Measurements from ENCODE around the gene STON2.

The STON2 gene

DNA sequence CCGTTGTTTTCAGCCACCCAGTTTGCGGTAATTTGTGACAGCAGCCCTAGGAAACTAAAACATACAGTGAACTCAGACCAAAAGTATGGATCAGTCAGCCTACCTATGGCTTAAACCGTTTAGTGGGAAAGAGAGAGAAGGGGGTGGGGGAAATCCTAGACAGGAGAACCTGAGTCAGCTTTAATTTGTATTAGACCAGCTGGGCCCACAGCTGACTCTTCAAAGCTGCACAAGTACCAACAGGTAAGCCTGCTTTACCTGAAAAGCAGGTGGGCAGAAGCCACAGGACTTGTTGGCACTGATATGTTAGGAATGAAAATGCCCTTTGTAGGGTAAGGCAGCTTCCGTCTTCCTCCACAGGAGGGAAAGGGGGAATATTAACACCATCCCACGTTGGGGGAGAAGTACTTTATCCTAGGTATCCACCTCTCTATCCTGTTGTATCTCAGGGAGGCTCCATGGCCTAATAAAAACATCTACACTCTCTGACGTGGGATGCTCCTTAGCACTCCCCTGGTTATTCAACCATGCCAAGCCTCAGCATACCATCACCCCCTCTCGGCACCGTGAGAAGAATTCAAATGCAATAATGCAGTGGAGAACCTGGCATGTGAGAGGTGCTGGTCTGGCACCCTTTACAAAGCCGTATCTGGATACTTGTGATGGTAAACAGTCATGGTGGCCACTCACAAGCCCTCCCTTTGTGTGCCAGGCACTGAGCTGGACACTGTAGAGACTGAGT is 70.3 kb downstream of the STON2 start:
- no peak for DNase-seq

DNA sequence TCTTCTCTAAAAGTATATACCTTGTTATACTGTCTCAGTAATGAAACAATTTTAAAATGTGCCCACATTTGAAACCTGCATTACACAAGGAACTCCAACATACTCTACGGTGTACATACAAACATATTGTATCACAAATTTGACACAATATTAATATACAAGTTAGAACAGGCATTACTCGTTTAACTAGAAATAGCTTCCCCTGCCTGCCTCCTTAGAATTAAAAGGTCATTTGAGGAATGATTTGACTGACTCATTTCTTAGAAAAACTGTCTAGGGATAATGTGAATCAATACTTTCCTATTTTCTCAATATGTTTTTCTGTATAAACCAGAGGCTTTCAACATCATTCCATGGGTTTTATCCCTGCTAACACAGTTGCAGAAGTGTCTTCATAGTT is 73.7 kb downstream of the STON2 start:
- no peak for DNase-seq

DNA sequence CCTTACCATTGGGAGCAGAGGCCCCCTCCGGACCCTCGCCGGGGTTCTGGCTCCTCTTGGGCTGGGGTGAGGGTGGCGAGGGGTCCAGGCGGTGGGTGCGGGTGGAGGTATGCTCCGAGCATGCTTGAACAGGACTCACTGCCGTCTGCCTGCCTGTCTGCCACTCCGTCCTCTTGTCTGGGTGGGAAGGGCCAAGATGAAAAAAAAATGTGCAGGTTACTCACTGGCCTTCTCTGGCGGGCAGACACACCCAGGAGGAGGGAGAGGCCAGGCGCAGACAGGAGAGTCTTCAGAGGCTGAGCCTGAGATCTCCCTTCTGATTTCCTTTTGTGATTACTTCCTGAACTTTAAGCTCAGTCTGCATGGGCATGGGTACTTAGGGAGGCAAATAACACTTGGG is 76.1 kb downstream of the STON2 start:
- DNase-seq = no peak

DNA sequence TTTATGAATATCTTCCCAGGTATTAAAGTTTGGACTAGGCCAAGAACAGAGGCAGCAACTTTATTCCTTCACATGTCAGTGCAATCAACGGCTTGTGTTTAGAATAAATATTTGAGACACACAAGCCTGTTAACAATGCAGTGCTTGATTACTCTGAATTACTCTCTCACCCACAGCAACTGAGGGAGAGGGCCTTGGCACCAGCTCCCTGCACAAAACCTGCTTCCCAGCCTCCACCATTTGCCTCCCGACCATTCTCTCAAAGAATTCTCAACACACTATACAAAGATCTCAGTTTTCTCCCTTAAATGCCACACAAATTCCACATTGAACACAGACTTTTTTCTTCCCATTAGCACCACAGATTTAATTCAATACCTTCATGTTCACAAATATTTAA is 77.0 kb downstream of the STON2 start:
- DNase-seq = no peak

- no peak for DNase-seq
These were observed 80.2 kb downstream of the STON2 start for GRCh38 chr14:81319946-81320345.

- DNase-seq = no peak
These were observed 80.8 kb downstream of the STON2 start for GRCh38 chr14:81319314-81319713.

DNA sequence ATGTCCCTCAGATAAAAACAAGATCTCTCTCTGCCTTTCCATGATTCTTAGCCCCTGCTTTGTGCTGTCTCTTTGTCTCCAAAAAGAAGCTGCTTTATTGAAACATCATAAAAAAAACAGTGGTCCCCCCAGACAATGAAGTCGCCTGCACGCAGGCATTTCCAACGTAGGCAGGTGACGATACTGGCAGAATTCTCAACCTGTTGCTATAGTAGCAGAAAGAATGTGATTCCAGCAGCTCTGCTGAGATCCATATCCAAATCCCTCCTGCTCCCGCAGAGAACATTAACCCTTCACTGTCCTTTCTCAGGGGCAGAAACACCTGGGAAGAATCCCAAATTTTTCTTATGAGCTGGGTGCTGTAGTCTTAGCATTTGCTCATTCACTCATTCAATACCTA is 84.8 kb downstream of the STON2 start:
- no peak for DNase-seq

DNA sequence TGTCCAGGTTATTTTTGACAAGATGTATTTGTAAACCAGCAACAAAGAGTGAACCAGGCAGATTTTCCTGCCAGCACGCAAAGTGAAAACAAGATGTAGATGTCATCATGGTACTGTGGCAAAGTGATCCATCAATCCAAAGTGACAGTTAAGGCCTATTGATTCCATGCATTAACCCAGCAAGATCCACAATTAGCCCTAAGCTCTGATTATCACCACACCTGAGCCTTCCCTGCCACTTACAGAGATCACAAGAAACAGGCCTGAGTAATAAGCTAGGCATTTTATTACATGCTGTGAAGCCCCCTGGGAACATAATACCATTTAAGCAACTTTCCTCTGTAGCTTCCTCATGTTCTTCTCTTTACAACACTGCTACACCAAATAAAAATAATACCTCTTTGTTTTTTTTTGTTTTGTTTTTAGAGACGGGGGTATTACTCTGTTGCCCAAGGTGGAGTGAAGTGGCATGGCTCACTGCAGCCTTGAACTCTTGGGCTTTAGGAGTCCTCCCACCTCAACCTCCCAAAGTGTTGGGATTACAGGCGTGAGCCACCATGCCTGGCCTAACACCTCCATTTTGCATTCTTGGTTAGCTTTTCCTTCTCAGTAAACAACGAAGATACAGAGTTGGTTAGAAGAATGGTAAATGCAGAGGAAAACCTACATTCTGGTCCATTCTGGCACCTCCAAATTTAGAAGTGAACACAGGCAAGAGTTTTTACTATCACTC is 85.5 kb downstream of the STON2 start:
- no peak for DNase-seq

- no peak for DNase-seq
These were observed 86.2 kb downstream of the STON2 start for GRCh38 chr14:81313775-81314429.

DNA sequence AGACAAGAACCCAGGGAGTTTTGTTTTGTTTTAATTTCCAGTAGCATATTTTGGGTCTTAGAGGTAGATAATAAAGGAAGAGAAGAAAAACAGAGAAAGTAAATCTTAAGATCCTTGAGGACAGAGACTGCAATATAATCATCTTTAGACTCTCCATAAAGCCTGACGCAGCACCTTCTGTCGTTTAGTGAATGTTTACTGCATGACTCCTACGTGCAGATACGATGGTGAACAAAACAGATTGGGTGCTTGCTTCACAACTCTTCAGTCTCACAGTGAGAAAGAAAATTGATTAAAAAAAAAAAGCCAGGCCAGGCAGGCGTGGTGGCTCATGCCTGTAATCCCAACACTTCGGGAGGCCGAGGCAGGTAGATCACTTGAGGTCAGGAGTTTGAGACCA is 86.9 kb downstream of the STON2 start:
- no peak for DNase-seq

DNA sequence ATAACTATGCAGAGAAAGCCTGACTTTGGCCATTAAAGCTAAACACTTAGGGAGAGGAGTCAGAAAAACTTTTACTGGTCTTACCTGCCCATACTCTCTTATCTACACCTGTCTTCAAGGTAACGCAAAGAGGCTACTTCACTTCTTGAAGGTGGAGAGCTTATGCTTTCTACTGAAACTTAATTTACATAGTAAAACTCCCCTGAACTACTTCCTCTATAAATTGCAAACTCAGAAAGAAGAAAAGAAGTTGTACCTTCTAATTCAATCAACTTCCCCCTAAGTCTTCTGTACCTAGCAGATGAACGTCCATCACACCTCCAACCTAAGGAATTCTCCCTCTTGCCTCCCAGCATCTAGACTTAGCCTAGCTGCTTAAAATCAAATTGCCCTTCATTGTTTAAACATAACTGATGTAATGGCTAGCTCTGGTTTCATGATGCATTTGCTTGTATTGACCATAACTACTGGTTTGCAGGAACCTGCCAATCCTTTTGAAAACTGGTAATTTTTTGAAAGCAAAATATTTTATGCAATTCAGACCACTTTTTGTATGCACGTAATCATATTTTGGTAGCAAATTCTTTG is 87.7 kb downstream of the STON2 start:
- no peak for DNase-seq

DNA sequence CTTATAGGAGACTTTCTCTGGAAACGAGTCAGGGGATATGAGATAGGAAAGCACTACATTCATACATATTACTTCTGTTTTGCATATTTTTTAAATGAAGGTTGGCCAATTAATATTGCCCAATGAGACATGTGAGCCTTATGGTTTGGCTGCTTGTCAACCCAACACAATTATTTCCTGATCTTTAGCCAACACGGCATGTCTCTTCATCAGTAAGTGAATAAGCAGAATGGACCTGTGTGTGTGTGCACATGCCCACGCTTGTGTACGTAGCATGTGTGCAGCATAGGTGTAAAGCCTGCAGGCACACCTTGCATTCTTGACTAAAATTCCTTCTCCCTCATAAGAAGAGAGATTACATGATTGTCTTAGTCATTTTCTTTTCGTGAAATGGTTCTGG is 88.3 kb downstream of the STON2 start:
- DNase-seq = no peak

DNA sequence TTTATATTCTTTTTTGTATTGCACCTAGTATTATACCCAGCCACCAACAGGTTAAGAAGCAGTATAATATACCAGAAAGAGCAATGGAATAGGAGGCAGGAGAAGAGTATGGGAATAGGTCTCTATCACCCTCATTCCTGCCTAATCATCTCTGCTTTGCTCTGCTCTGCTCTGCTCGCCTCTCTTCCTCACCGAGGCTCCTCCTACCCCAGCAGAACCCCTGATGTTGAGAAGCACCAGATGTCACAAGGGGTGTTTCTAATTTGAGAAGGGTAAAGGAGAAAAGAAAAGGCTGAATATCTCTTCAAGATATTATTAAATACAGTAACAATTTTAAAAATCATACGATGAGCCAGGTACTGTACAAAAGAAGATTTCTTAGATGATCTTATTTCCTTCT is 89.0 kb downstream of the STON2 start:
- DNase-seq = no peak

- DNase-seq = no peak
These were observed 89.5 kb downstream of the STON2 start for GRCh38 chr14:81310606-81311005.

GRCh38 chr14:81309511-81309910 is 90.6 kb downstream of the STON2 start:
- DNase-seq = no peak

GRCh38 chr14:81305743-81306142 is 94.4 kb downstream of the STON2 start:
- DNase-seq = no peak

DNA sequence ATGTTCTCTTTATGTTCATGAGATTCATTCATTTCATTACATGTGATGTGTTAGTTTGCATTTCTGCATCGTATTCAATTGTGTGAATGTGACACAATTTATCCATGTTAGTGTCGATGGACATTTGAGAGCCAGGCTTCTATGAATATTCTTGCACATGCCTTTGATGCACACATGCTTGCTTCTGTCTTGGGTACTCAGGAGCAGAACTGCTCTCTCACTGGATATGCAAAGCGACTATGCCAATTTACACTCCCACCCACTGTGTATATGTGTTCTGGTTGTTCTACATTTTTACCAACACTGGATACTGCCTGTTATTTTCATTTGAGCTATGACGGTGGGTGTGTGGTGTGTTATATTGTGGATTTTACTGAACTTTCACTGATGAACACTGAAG is 95.1 kb downstream of the STON2 start:
- DNase-seq = no peak

GRCh38 chr14:81303258-81303935 is 96.7 kb downstream of the STON2 start:
- no peak for DNase-seq

GRCh38 chr14:81302638-81303037 is 97.5 kb downstream of the STON2 start:
- DNase-seq = no peak

DNA sequence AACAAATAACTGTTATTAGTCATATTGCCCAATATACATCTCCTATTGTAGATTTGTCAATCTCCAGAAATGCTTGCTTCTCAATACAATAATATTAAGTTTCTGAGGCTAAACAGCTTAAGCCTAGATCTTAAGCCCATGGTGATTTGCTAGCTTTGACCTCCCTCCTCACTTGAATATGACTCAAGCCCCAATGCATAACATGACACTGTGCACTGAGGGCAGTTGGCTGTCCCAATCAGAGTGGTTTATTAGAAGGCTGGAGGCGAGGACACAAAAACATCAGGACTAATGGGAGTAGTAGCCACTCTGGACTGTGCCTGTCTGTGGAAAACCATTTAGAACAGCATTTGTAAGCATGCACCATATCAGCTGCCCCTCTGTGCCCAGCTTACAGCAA is 98.3 kb downstream of the STON2 start:
- DNase-seq = no peak

GRCh38 chr14:81301371-81301770 is 98.8 kb downstream of the STON2 start:
- no peak for DNase-seq

GRCh38 chr14:81298911-81299310 is 101.2 kb downstream of the STON2 start:
- DNase-seq = no peak

DNA sequence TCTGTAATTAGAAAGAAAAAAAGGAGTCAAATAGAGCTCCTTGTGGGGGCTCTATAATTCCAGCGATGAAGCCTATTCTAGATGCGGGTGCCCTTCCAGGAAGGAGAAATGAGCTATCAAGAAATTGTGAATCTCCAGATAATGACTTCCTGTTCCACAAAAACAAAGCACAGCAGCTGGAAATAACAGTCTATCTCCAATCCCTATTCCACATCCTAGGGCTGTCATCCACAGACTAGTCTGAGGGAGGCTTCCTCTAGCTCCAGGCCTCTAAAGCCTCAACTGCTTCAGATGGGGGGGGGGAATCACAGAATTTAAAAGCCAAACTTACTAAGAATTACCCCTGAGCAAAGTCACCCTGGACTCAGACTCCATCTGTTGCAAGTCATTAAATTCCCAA is 102.0 kb downstream of the STON2 start:
- no peak for DNase-seq
